GM12878 (cell line): ENCODE measurements around the gene CFI. TPM values are rescaled to one million over a fixed set of nuclear protein-coding genes. Genes with fewer than 3 reads are reported as not detected.

ENCODE experiments used
- CBX3 ChIP-seq: fragments of 200-600 bp; sonication (generic); IDR thresholded peaks from 2 replicates; pipeline ENCODE4 v1.6.1; 2016; ENCODE audit warnings: low read depth, borderline replicate concordance
- ELK1 ChIP-seq: IDR thresholded peaks from 2 replicates; pipeline ENCODE4 v1.6.1; 2012; ENCODE audit warnings: low read depth, low read length, improper control_type of control experiment
- IKZF2 ChIP-seq, 2 experiments: fragments of 450-650 bp; IDR thresholded peaks; 2 replicates each; pipeline ENCODE4 v1.6.1; 2017; ENCODE audit warnings: mild to moderate bottlenecking in 2 of 2, moderate library complexity in 2 of 2
- NFXL1 ChIP-seq: fragments of 450-650 bp; IDR thresholded peaks from 2 replicates; pipeline ENCODE4 v1.6.1; 2017; ENCODE audit warnings: antibody characterized with exemption, mild to moderate bottlenecking, borderline replicate concordance
- NKRF ChIP-seq: fragments of 450-650 bp; conservative IDR thresholded peaks from 2 replicates; pipeline ENCODE4 v1.6.1; 2017; ENCODE audit warnings: mild to moderate bottlenecking, moderate library complexity
- NR2C2 ChIP-seq: IDR thresholded peaks from 2 replicates; pipeline ENCODE4 v1.6.1; 2011; ENCODE audit warnings: borderline replicate concordance, low read depth; ENCODE audit not compliant: control insufficient read depth, insufficient read length
- PBX3 ChIP-seq: IDR thresholded peaks from 2 replicates; pipeline ENCODE4 v1.6.1; 2011; ENCODE audit warnings: mild to moderate bottlenecking, low read depth, low read length, moderate library complexity; ENCODE audit not compliant: insufficient replicate concordance
- SMAD5 ChIP-seq: IDR thresholded peaks from 2 replicates; pipeline ENCODE4 v1.6.1; 2016; ENCODE audit warnings: antibody characterized with exemption, low read depth
- TBL1XR1 ChIP-seq: IDR thresholded peaks from 2 replicates; pipeline ENCODE4 v1.6.1; 2012; ENCODE audit warnings: low read depth, low read length, improper control_type of control experiment
- YBX1 ChIP-seq: fragments of 450-650 bp; IDR thresholded peaks from 2 replicates; pipeline ENCODE4 v1.6.1; 2016; ENCODE audit warnings: antibody characterized with exemption
- ZNF384 ChIP-seq: IDR thresholded peaks from 2 replicates; pipeline ENCODE4 v1.6.1; 2012; ENCODE audit warnings: low read depth, mild to moderate bottlenecking, low read length, improper control_type of control experiment, borderline replicate concordance
- polyA plus RNA-seq, 11 experiments: library from polyadenylated mRNA; depleted of rRNA in 4 of 11; unstranded in 6 of 11; stranded (reverse) in 5 of 11; fragments of >200 nt; fragmentation: Nextera tagmentation in 4 of 11; fragmentation: Illumina TruSeq in 1 of 11; extraction: Ambion mirVana in 4 of 11; extraction: Trizol in 1 of 11; gene quantifications; 1 replicate in 1 of 11; 2 replicates in 10 of 11; pipeline versions ENCODE4 v1.2.1 to v1.2.3, GENCODE V29; 2011 to 2016; ENCODE audit warnings: inconsistent platforms in 2 of 11, missing spikeins in 2 of 11, low read depth in 1 of 11
- total RNA-seq, 4 experiments: library from RNA; depleted of rRNA in 3 of 4; stranded (reverse); fragments of >200 nt in 3 of 4; fragmentation: Illumina TruSeq in 1 of 4; extraction: Trizol in 1 of 4; gene quantifications; 2 replicates each; pipeline versions ENCODE4 v1.2.1 to v1.2.3, GENCODE V29; 2013 to 2021

The CFI gene
- total and polyA plus RNA-seq, 10 of the 15 experiments (the other 5 are each of a cell fraction or from before 2014, with no cell fraction given), result 0.15 to 0.28 TPM; not detected in 8

- TF ChIP-seq NKRF (peak; percentile 61), TBL1XR1 (no peak), CBX3 (no peak), ELK1 (no peak), PBX3 (no peak), ZNF384 (no peak), NR2C2 (no peak), IKZF2 (IDR thresholded peaks at IDR 0.05) (0 out of 4 replicates have a peak, but pooled peaks of 1 of the 2 experiments have one; percentile 27), SMAD5 (no peak), YBX1 (no peak), NFXL1 (no peak)
Measured at GRCh38 chr4:109729718-109730618, 71.8 kb downstream of the CFI start, which contains the start of gene PLA2G12A (continued).
